ENCODE data around the gene GLP2R. TPM values are rescaled to one million over a fixed set of nuclear protein-coding genes. Genes with fewer than 3 reads are reported as not detected.

The GLP2R gene
- total and polyA plus RNA-seq, 2 of the 13 experiments (the other 11 are each of a cell fraction or from before 2014, with no cell fraction given) = 0.65 to 1.4 TPM

DNA sequence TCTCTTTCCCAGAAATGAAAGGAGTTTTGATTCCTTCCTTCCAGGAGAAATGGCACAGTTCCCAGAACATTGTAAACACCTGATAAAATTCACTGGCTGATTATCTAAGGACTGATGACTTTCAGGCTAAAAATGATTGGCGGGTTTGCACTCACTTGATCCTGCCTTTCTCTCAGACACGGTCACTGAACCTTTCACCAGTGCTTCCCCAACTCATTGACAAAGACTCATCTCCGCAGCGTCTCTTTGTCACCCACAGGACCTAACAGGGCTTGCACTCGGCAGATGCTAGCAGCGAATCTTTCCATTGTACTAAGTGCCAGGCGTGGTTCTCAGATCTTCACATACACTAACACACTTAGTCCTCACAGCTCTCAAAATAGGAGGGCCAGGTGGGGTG, 27.0 kb upstream of the GLP2R start (continued):
- no peak for TF ChIP-seq THAP11 (CRISPR knock-in tag; IDR thresholded peaks at IDR 0.05)
- TF ChIP-seq MIER3 (CRISPR knock-in tag; IDR thresholded peaks at IDR 0.05; ENCODE audit: borderline replicate concordance) = no peak
- TF ChIP-seq DPF2 (CRISPR knock-in tag; IDR thresholded peaks at IDR 0.05; ENCODE audit: borderline replicate concordance, low read depth) = no peak
- TF ChIP-seq MIER2 (CRISPR knock-in tag; IDR thresholded peaks at IDR 0.05) = no peak
- TF ChIP-seq ZNF674 (CRISPR knock-in tag; IDR thresholded peaks at IDR 0.05; ENCODE audit: low read depth) = no peak

DNA sequence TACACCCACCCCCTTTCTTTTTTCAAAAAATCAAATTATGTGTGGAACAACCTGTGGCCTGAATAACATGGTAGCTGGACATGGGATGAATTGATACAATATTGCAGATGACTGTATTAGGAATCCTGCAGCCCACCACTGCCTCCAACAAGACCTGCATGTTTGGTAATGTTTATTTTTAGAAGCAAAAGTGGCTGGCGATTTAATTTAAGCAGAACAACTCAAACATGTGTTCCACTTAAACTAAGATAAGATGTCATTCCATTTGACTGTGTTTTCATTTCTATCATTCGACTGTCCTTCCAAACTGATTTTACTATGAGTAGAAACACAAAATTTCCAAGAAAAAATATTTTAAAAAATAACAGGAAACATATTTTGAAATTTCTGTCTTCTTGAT, 24.2 kb upstream of the GLP2R start:
- Histone ChIP-seq H3K4me3 (replicated peaks in 1 of 3; ENCODE audit: insufficient read depth in 1 of 3, low read depth in 2 of 3, low read length in 3 of 3) (no peak overlapping the region), H2AFZ (ENCODE audit: low read length) (no peak overlapping the region), H3K36me3 (replicated peaks in 1 of 2; ENCODE audit: control insufficient read depth in 1 of 2, insufficient read depth in 2 of 2, low read length in 2 of 2) (no peaks in the 10 kb centered on the region), H3K27me3 (ENCODE audit: control insufficient read depth in 1 of 2, insufficient read depth in 2 of 2, low read length in 2 of 2) (peaks cover 0 to 33% of the 10 kb centered on the region in 2 experiments; a peak in 3 of 5 replicates), H3K27ac (ENCODE audit: extremely low read length, insufficient read depth, low read length) (no peak overlapping the region), H3K79me2 (ENCODE audit: insufficient read depth, low read length) (no peaks in the 10 kb centered on the region), H3K4me1 (ENCODE audit: insufficient read depth, low read length) (no peaks in the 10 kb centered on the region), H4K20me1 (ENCODE audit: insufficient read depth, low read length) (no peaks in the 10 kb centered on the region), H3K9ac (ENCODE audit: insufficient read depth, low read depth, low read length) (no peak overlapping the region), H3K4me2 (ENCODE audit: low read depth, low read length) (no peak overlapping the region), H3K9me3 (ENCODE audit: low read length) (no peaks in the 10 kb centered on the region)
- TF ChIP-seq, protein P1, sequence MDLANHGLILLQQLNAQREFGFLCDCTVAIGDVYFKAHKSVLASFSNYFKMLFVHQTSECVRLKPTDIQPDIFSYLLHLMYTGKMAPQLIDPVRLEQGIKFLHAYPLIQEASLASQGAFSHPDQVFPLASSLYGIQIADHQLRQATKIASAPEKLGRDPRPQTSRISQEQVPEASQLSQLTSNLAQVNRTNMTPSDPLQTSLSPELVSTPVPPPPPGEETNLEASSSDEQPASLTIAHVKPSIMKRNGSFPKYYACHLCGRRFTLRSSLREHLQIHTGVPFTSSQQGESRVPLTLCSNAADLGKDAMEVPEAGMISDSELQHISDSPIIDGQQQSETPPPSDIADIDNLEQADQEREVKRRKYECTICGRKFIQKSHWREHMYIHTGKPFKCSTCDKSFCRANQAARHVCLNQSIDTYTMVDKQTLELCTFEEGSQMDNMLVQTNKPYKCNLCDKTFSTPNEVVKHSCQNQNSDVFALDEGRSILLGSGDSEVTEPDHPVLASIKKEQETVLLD (CRISPR knock-in tag; IDR thresholded peaks at IDR 0.05; ENCODE audit: low read depth) = no peak
- TF ChIP-seq ZNF670 (CRISPR knock-in tag; IDR thresholded peaks at IDR 0.05; ENCODE audit: borderline replicate concordance) = no peak
- TF ChIP-seq ZNF12 (CRISPR knock-in tag; IDR thresholded peaks at IDR 0.05) = no peak
- TF ChIP-seq HOXA5 (CRISPR knock-in tag; IDR thresholded peaks at IDR 0.05) = no peak
- no peak for TF ChIP-seq ZNF3 (CRISPR knock-in tag; IDR thresholded peaks at IDR 0.05)
- TF ChIP-seq, protein P2, sequence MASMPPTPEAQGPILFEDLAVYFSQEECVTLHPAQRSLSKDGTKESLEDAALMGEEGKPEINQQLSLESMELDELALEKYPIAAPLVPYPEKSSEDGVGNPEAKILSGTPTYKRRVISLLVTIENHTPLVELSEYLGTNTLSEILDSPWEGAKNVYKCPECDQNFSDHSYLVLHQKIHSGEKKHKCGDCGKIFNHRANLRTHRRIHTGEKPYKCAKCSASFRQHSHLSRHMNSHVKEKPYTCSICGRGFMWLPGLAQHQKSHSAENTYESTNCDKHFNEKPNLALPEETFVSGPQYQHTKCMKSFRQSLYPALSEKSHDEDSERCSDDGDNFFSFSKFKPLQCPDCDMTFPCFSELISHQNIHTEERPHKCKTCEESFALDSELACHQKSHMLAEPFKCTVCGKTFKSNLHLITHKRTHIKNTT (CRISPR knock-in tag; IDR thresholded peaks at IDR 0.05) = no peak
- TF ChIP-seq MAFK (conservative IDR thresholded peaks at IDR 0.05 in 1 of 2, IDR thresholded peaks at IDR 0.05 in 1 of 2; ENCODE audit: low read length in 2 of 2) = no peak
- in situ Hi-C loops (cut with HindIII; ENCODE audit: extremely low pct_ligation_motif_present, low pct_unique_long_range_greater_than_20kb) = no loop called here
- no TSS peak for BruUV-seq (replicated peaks)
- 0% methylated on average over 2 of the region's 2 CpGs for WGBS (ENCODE audit: low lambda C conversion rate)
- FAIRE-seq (no peak), ATAC-seq (no peak), DNase-seq (ENCODE audit: low spot score) (no peak)
- ChIA-PET CTCF (ENCODE audit: low intra/inter-chr PET ratio, low total read pairs) (no interaction called here), POLR2A (no interaction called here)
- intact Hi-C loops (cut with micrococcal nuclease; ENCODE audit: unreplicated experiment) = no loop called here
